HCT116 (cell line): ENCODE measurements around the gene ARSK. TPM values are rescaled to one million over a fixed set of nuclear protein-coding genes. Genes with fewer than 3 reads are reported as not detected.

Experiments
- ATAC-seq: fragments of 200-7000 bp; cut with Tn5 transposase; 2 replicates; pipeline ENCODE4 v1.9.1; 2020; ENCODE audit warnings: mild to moderate bottlenecking, moderate library complexity
- Bru-seq: library from RNA; stranded (reverse); fragments of 400-500 nt; gene quantifications from one replicate; lab custom pipeline; 2021; lab: Mats Ljungman, UMichigan
- BruChase-seq, 2 experiments: library from RNA; stranded (reverse); fragments of 400-500 nt; gene quantifications; one replicate each; lab custom pipeline; 2021; lab: Mats Ljungman, UMichigan
- BruUV-seq: library from RNA; stranded (reverse); fragments of 400-500 nt; replicated peaks from 2 replicates; lab custom pipeline; 2021; lab: Mats Ljungman, UMichigan
- CTCF ChIA-PET: fragments of 300-600 bp; sonication (Branson Sonifier 250); formaldehyde crosslinking; loops from one replicate; lab custom pipeline; 2021; ENCODE audit warnings: antibody characterized with exemption; lab: Charles Lee
- POLR2A ChIA-PET: fragments of 300-600, 350-600 bp; sonication (Branson Sonifier 250); formaldehyde crosslinking; loops from one replicate; lab custom pipeline; 2021; ENCODE audit warnings: antibody characterized with exemption; lab: Charles Lee
- RAD21 ChIA-PET, 2 experiments: fragments of 300-600 bp; sonication (Branson Sonifier 250); formaldehyde crosslinking; loops; one replicate each; lab custom pipeline; 2023; ENCODE audit warnings: low total read pairs in 2 of 2; ENCODE audit not compliant: uncharacterized antibody in 2 of 2, unreplicated experiment in 2 of 2, low non-redundant PET in 1 of 2; lab: Charles Lee
- DNase-seq: peaks from one replicate; pipeline ENCODE4 v3.0.0-alpha.2; 2010; ENCODE audit warnings: low read depth, low spot score
- H2AFZ ChIP-seq: fragments of 200-600 bp; shearing (Covaris generic), sonication (generic); 2 replicates; pipeline ENCODE4 v1.6.1; 2017; ENCODE audit warnings: low read depth, mixed run types, mixed read lengths, antibody characterized with exemption, low read length; ENCODE audit not compliant: poor library complexity, severe bottlenecking
- H3K27ac ChIP-seq: 2 replicates; pipeline ENCODE4 v1.5.1; 2012; ENCODE audit warnings: low read depth, low read length
- H3K27me3 ChIP-seq: fragments of 200-600 bp; sonication (generic); 2 replicates; pipeline ENCODE4 v1.6.1; 2016; ENCODE audit warnings: mixed run types, low read length, mixed read lengths; ENCODE audit not compliant: insufficient read depth
- H3K36me3 ChIP-seq, 2 experiments: fragments of 200-500 bp in 1 of 2; fragments of 200-600 bp in 1 of 2; sonication (Bioruptor generic) in 1 of 2; sonication (generic) in 1 of 2; 2 replicates each; pipeline versions ENCODE4 v1.5.1 to v1.6.1; 2014 to 2016; ENCODE audit warnings: low read length in 2 of 2, inconsistent platforms in 1 of 2, mixed read lengths in 1 of 2, mixed run types in 1 of 2; ENCODE audit not compliant: insufficient read depth in 2 of 2, control insufficient read depth in 1 of 2
- H3K4me1 ChIP-seq, 2 experiments: fragments of 200-600 bp in 1 of 2; sonication (generic) in 1 of 2; 2 replicates each; pipeline versions ENCODE4 v1.5.1 to v1.6.1; 2012 to 2017; ENCODE audit warnings: low read length in 2 of 2, inconsistent platforms in 1 of 2, mild to moderate bottlenecking in 1 of 2, mixed read lengths in 1 of 2, mixed run types in 1 of 2, moderate library complexity in 1 of 2; ENCODE audit not compliant: insufficient read depth in 2 of 2, control insufficient read depth in 1 of 2
- H3K4me2 ChIP-seq: fragments of 200-600 bp; sonication (generic); 2 replicates; pipeline ENCODE4 v1.6.1; 2017; ENCODE audit warnings: mixed run types, low read length, mixed read lengths
- H3K4me3 ChIP-seq, 2 experiments: fragments of 200-600 bp in 1 of 2; sonication (generic) in 1 of 2; replicated peaks in 1 of 2; 2 replicates each; pipeline ENCODE4 v1.5.1; 2011 to 2016; ENCODE audit warnings: low read length in 2 of 2, control low read depth in 1 of 2, low read depth in 1 of 2, mild to moderate bottlenecking in 1 of 2, mixed read lengths in 1 of 2, mixed run types in 1 of 2
- H3K79me2 ChIP-seq: fragments of 200-600 bp; sonication (generic); 2 replicates; pipeline ENCODE4 v1.6.1; 2017; ENCODE audit warnings: mild to moderate bottlenecking, mixed run types, low read length, moderate library complexity, mixed read lengths; ENCODE audit not compliant: insufficient read depth
- H3K9ac ChIP-seq: fragments of 200-600 bp; sonication (generic); 2 replicates; pipeline ENCODE4 v1.6.1; 2016; ENCODE audit warnings: low read length, mixed read lengths
- H3K9me2 ChIP-seq: fragments of 200-600 bp; sonication (generic), shearing (Covaris generic); 2 replicates; pipeline ENCODE4 v1.6.1; 2017; ENCODE audit warnings: mixed run types, mild to moderate bottlenecking, moderate library complexity; ENCODE audit not compliant: insufficient read depth
- H3K9me3 ChIP-seq, 2 experiments: fragments of 200-500 bp in 1 of 2; fragments of 200-600 bp in 1 of 2; sonication (Bioruptor generic) in 1 of 2; sonication (generic) in 1 of 2; 2 replicates each; pipeline ENCODE4 v1.6.1; 2014 to 2017; ENCODE audit warnings: low read length in 2 of 2, mixed read lengths in 2 of 2, inconsistent platforms in 1 of 2, low read depth in 1 of 2, mild to moderate bottlenecking in 1 of 2, mixed run types in 1 of 2, moderate library complexity in 1 of 2; ENCODE audit not compliant: control insufficient read depth in 1 of 2, insufficient read depth in 1 of 2
- H4K20me1 ChIP-seq: fragments of 200-600 bp; sonication (generic), shearing (Covaris generic); 2 replicates; pipeline ENCODE4 v1.6.1; 2017; ENCODE audit warnings: mixed run types, mild to moderate bottlenecking, moderate library complexity; ENCODE audit not compliant: insufficient read depth
- ATF3 ChIP-seq: IDR thresholded peaks from 2 replicates; pipeline ENCODE4 v1.6.1; 2012
- CBX3 ChIP-seq: IDR thresholded peaks from 2 replicates; pipeline ENCODE4 v1.6.1; 2012; ENCODE audit warnings: low read depth
- CEBPB ChIP-seq: IDR thresholded peaks from 2 replicates; pipeline ENCODE4 v1.6.1; 2012; ENCODE audit warnings: low read depth
- EGR1 ChIP-seq: IDR thresholded peaks from 2 replicates; pipeline ENCODE4 v1.6.1; 2012; ENCODE audit warnings: low read depth
- ELF1 ChIP-seq: IDR thresholded peaks from 2 replicates; pipeline ENCODE4 v1.6.1; 2012; ENCODE audit warnings: low read depth, borderline replicate concordance
- FOSL1 ChIP-seq: IDR thresholded peaks from 2 replicates; pipeline ENCODE4 v1.6.1; 2012; ENCODE audit warnings: low read depth
- JUND ChIP-seq: IDR thresholded peaks from 2 replicates; pipeline ENCODE4 v1.6.1; 2012
- POLR2A ChIP-seq: IDR thresholded peaks from 2 replicates; pipeline ENCODE4 v1.7.0; 2011; ENCODE audit warnings: borderline replicate concordance; ENCODE audit not compliant: insufficient read depth, insufficient read length; ENCODE audit errors: extremely low read depth
- POLR2AphosphoS5 ChIP-seq: IDR thresholded peaks from 2 replicates; pipeline ENCODE4 v1.6.1; 2011; ENCODE audit warnings: mild to moderate bottlenecking, low read depth, low read length, moderate library complexity
- RAD21 ChIP-seq: IDR thresholded peaks from 2 replicates; pipeline ENCODE4 v1.6.1; 2012; ENCODE audit warnings: low read depth, mild to moderate bottlenecking
- REST ChIP-seq: IDR thresholded peaks from 2 replicates; pipeline ENCODE4 v1.6.1; 2012; ENCODE audit warnings: low read depth
- SIN3A ChIP-seq: IDR thresholded peaks from 2 replicates; pipeline ENCODE4 v1.6.1; 2012; ENCODE audit warnings: low read depth
- SRF ChIP-seq: IDR thresholded peaks from 2 replicates; pipeline ENCODE4 v1.6.1; 2012; ENCODE audit warnings: low read depth
- TCF7L2 ChIP-seq: IDR thresholded peaks from 2 replicates; pipeline ENCODE4 v1.7.0; 2011; ENCODE audit warnings: borderline replicate concordance, inconsistent platforms; ENCODE audit not compliant: insufficient read depth, insufficient read length; ENCODE audit errors: extremely low read depth
- YY1 ChIP-seq: IDR thresholded peaks from 2 replicates; pipeline ENCODE4 v1.6.1; 2011; ENCODE audit warnings: low read length, low read depth, moderate library complexity, mild to moderate bottlenecking; ENCODE audit not compliant: insufficient replicate concordance; ENCODE audit errors: extremely low read depth
- ZFX ChIP-seq: fragments of 450-650 bp; IDR thresholded peaks from 2 replicates; pipeline ENCODE4 v1.6.1; 2017
- ZNF274 ChIP-seq: fragments of 200-500 bp; sonication (Bioruptor generic); IDR thresholded peaks from 2 replicates; pipeline ENCODE4 v1.6.1; 2014; ENCODE audit warnings: mild to moderate bottlenecking, low read depth, low read length, inconsistent platforms
- intact Hi-C: fragments of 100-400 bp; cut with micrococcal nuclease; formaldehyde crosslinking; loops from 2 replicates; pipeline ENCODE4 v1.10.0; 2022
- long read RNA-seq: library from polyadenylated mRNA; unstranded; transcript quantifications from one replicate; pipeline ENCODE4 v2.0.0, GENCODE V29; 2021; ENCODE audit not compliant: unreplicated experiment
- polyA plus RNA-seq: library from polyadenylated mRNA; unstranded; fragments of >200 nt; gene quantifications from 2 replicates; pipeline ENCODE4 v1.2.1, GENCODE V29; 2012; ENCODE audit warnings: missing spikeins
- total RNA-seq: library from RNA; stranded (reverse); gene quantifications from one replicate; pipeline ENCODE4 v1.2.1, GENCODE V29; 2021; ENCODE audit not compliant: unreplicated experiment
- TF ChIP-seq, protein P1 (sequence below): IDR thresholded peaks from 2 replicates; pipeline ENCODE4 v1.6.1; 2012
- TF ChIP-seq, protein P2 (sequence below): IDR thresholded peaks from 2 replicates; pipeline ENCODE4 v1.6.1; 2011; ENCODE audit warnings: mild to moderate bottlenecking, low read length, moderate library complexity; ENCODE audit not compliant: insufficient replicate concordance; ENCODE audit errors: extremely low read depth

Gene ARSK
- total RNA-seq = 4.6 TPM
- 2.0 and 2.2 TPM in 2 replicates for polyA plus RNA-seq
- percentile 50 among the genes with signal in this experiment for Bru-seq, nascent RNA
- percentile 46 among the genes with signal in this experiment for BruChase-seq, experiment 1, labeled RNA remaining after a 6-hour chase
- BruChase-seq, experiment 2, labeled RNA remaining after a 2-hour chase = percentile 44 among the genes with signal in this experiment
- long read RNA-seq, transcript ARSK-201 (8 exons, 3,354 nt) = major isoform, 6 of 13 reads
- long read RNA-seq, transcript ARSK-202 (2 exons, 1,088 nt) = minor isoform, 5 of 13 reads
- long read RNA-seq, partial matches to known transcripts = 2 of 13 reads
- long read RNA-seq, other reads (novel, unspliced or antisense) = 0 of 13 reads

DNA sequence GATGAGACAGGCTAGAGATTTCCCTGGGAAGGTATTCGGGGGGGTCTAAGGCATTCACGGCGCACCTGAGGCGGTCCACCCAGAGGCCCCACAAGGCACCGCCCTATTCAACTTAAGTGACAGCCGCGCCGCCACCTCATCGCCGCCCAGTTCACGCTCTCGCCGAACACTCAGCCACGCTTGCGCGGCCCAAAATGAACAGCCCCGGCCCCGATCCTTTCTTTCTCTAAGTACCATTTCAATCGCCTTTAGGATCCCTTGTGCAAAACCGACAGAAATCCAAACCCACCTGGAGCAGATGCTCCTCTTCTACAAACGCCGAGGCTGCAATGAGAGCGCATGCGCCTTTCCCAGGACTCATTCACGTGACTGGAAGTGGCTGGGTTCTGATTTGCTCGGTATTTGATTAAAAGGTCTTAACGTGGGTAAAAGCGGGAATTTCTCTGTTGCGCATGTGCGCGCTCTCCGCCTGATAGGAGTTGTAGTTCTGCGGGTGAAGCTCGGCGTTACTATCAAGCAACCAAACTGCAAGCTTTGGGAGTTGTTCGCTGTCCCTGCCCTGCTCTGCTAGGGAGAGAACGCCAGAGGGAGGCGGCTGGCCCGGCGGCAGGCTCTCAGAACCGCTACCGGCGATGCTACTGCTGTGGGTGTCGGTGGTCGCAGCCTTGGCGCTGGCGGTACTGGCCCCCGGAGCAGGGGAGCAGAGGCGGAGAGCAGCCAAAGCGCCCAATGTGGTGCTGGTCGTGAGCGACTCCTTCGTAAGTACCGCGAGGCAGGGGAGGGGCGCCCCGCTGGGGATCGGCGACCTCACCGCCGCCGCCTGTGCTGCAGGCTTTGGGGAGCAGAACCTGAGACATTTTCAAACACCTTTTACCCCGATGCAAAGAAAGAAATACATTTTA lies at the start of gene ARSK, which contains the start of gene SKIC3:
Gene ARSK (plus strand): TSS at position 455 of the 902 bp plus-strand sequence. CDS start 178 bp downstream, at position 633.
Gene SKIC3 (minus strand): TSS at position 331 of the 902 bp plus-strand sequence. CDS start 7,827 bp downstream, outside the sequence.
- Histone ChIP-seq H3K9me2 (no peaks in the 10 kb centered on the region), H3K27me3 (no peaks in the 10 kb centered on the region), H4K20me1 (no peaks in the 10 kb centered on the region), H3K36me3 (0 out of 4 replicates have a peak, but pooled peaks cover 0 to 2% of the 10 kb centered on the region in 2 experiments), H3K79me2 (peaks cover 57% of the 10 kb centered on the region), H3K4me3 (peak within 1 kb of the TSS; percentile 87 to 88), H3K9me3 (no peaks in the 10 kb centered on the region), H3K27ac (peak within 1 kb of the TSS; percentile 63), H2AFZ (peak within 1 kb of the TSS; percentile 86), H3K4me1 (peaks cover 4 to 16% of the 10 kb centered on the region in 2 experiments; a peak in 3 of 4 replicates), H3K9ac (peak within 1 kb of the TSS; percentile 71), H3K4me2 (peak within 1 kb of the TSS; percentile 87)
- ChIA-PET RAD21 (no interaction called here), POLR2A (interaction anchor here (1.0 kb wide), 1 partner anchor 9 kb away, joined by 3 read pairs; no protein-coding TSS in a partner anchor), CTCF (no interaction called here)
- DNase-seq = peak; percentile 98
- TSS peak; percentile 67 for BruUV-seq
- ATAC-seq = peak; percentile 92
- intact Hi-C loops = loop anchor here (2.0 to 5.0 kb wide), 2 partner anchors 270 to 292 kb away; partner anchors contain the start of gene MCTP1
- TF ChIP-seq CBX3 = no peak
- TF ChIP-seq YY1 = peak; percentile 8
- TF ChIP-seq SIN3A = peak; percentile 72
- TF ChIP-seq CEBPB = no peak
- TF ChIP-seq JUND = no peak
- peak; percentile 92 for TF ChIP-seq POLR2A
- peak; percentile 64 for TF ChIP-seq TCF7L2
- 0 out of 2 replicates have a peak, but pooled peaks have one; percentile 10 for TF ChIP-seq ZFX
- no peak for TF ChIP-seq REST
- peak; percentile 90 for TF ChIP-seq SRF
- TF ChIP-seq RAD21 = no peak
- peak; percentile 81 for TF ChIP-seq POLR2AphosphoS5
- TF ChIP-seq, protein P1, sequence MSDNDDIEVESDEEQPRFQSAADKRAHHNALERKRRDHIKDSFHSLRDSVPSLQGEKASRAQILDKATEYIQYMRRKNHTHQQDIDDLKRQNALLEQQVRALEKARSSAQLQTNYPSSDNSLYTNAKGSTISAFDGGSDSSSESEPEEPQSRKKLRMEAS = peak; percentile 92
- TF ChIP-seq ATF3 = no peak
- TF ChIP-seq ELF1 = no peak; the same call in 1 of the 2 replicates
- no peak for TF ChIP-seq FOSL1
- TF ChIP-seq, protein P2, sequence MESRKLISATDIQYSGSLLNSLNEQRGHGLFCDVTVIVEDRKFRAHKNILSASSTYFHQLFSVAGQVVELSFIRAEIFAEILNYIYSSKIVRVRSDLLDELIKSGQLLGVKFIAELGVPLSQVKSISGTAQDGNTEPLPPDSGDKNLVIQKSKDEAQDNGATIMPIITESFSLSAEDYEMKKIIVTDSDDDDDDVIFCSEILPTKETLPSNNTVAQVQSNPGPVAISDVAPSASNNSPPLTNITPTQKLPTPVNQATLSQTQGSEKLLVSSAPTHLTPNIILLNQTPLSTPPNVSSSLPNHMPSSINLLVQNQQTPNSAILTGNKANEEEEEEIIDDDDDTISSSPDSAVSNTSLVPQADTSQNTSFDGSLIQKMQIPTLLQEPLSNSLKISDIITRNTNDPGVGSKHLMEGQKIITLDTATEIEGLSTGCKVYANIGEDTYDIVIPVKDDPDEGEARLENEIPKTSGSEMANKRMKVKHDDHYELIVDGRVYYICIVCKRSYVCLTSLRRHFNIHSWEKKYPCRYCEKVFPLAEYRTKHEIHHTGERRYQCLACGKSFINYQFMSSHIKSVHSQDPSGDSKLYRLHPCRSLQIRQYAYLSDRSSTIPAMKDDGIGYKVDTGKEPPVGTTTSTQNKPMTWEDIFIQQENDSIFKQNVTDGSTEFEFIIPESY = peak; percentile 12
- TF ChIP-seq ZNF274 = no peak
- no peak for TF ChIP-seq EGR1
